ENCODE results near the gene SMOC2. TPM values are rescaled to one million over a fixed set of nuclear protein-coding genes. Genes with fewer than 3 reads are reported as not detected.

SMOC2 gene
- total RNA-seq, 8 experiments from 2014 or later, result 0.15 to 31.4 (median 0.94) TPM; not detected in 2

GRCh38 chr6:168501561-168501960 is 60.6 kb downstream of the SMOC2 start:
- in situ Hi-C loops (cut with MboI; ENCODE audit: low pct_unique_long_range_greater_than_20kb in 2 of 9, low sequenced_read_pairs in 9 of 9, unreplicated experiment in 9 of 9), result no loop called here
- Histone ChIP-seq H3K4me1 (replicated peaks in 1 of 2) (peaks cover 2 to 11% of the 10 kb centered on the region in 2 donors), H3K4me3 (no peak overlapping the region), H3K27ac (no peak overlapping the region)
- no peak for ATAC-seq (replicated peaks in 6 of 8)
- WGBS, 10 experiments, result 50 to 100% (median 68%) methylated on average over 1 to 3 of the region's 8 CpGs; no CpG with 5 or more reads in 6 of the 10 experiments

- Histone ChIP-seq H3K4me1 (replicated peaks in 1 of 2) (peaks cover 0 to 3% of the 10 kb centered on the region in 2 donors), H3K27ac (no peak overlapping the region), H3K4me3 (no peak overlapping the region)
- 33 to 100% (median 84%) methylated on average over 1 to 3 of the region's 3 CpGs; no CpG with 5 or more reads in 2 of the 10 experiments for WGBS, 10 experiments
- ATAC-seq (replicated peaks in 6 of 8), result no peak
- in situ Hi-C loops (cut with MboI; ENCODE audit: low pct_unique_long_range_greater_than_20kb in 2 of 9, low sequenced_read_pairs in 9 of 9, unreplicated experiment in 9 of 9), result no loop called here
Measured at GRCh38 chr6:168504366-168504765, 63.4 kb downstream of the SMOC2 start.

GRCh38 chr6:168506460-168506859 is 65.5 kb downstream of the SMOC2 start:
- WGBS, 10 experiments, result 9 to 88% (median 67%) methylated on average over 2 to 5 of the region's 5 CpGs
- ATAC-seq (replicated peaks in 6 of 8), result no peak
- in situ Hi-C loops (cut with MboI; ENCODE audit: low pct_unique_long_range_greater_than_20kb in 2 of 9, low sequenced_read_pairs in 9 of 9, unreplicated experiment in 9 of 9), result no loop called here

GRCh38 chr6:168507297-168507696 is 66.3 kb downstream of the SMOC2 start:
- Histone ChIP-seq H3K4me3 (no peak overlapping the region), H3K27ac (no peak overlapping the region), H3K4me1 (replicated peaks in 1 of 2) (peaks cover 0 to 3% of the 10 kb centered on the region in 2 donors)
- 20 to 88% (median 65%) methylated on average over 1 to 11 of the region's 12 CpGs; no CpG with 5 or more reads in 2 of the 10 experiments for WGBS, 10 experiments
- no peak for ATAC-seq (replicated peaks in 6 of 8)
- in situ Hi-C loops (cut with MboI; ENCODE audit: low pct_unique_long_range_greater_than_20kb in 2 of 9, low sequenced_read_pairs in 9 of 9, unreplicated experiment in 9 of 9), result no loop called here

More at GRCh38 chr6:168506460-168506859, 65.5 kb downstream of the SMOC2 start:
- no peak overlapping the region for H3K4me3 ChIP-seq
- H3K4me1 ChIP-seq (replicated peaks in 1 of 2), result peaks cover 0 to 3% of the 10 kb centered on the region in 2 donors
- no peak overlapping the region for H3K27ac ChIP-seq

- in situ Hi-C loops (cut with MboI; ENCODE audit: low pct_unique_long_range_greater_than_20kb in 2 of 9, low sequenced_read_pairs in 9 of 9, unreplicated experiment in 9 of 9), result no loop called here
- peaks cover 0 to 3% of the 10 kb centered on the region in 2 donors for H3K4me1 ChIP-seq (replicated peaks in 1 of 2)
- 38 to 100% (median 93%) methylated on average over 1 to 6 of the region's 8 CpGs; no CpG with 5 or more reads in 6 of the 10 experiments for WGBS, 10 experiments
- no peak overlapping the region for H3K27ac ChIP-seq
- ATAC-seq (replicated peaks in 6 of 8), result no peak
- no peak overlapping the region for H3K4me3 ChIP-seq
Measured at GRCh38 chr6:168507730-168508129, 66.7 kb downstream of the SMOC2 start.

GRCh38 chr6:168508903-168509302 is 67.9 kb downstream of the SMOC2 start:
- 34 to 93% (median 82%) methylated on average over 1 to 10 of the region's 12 CpGs; no CpG with 5 or more reads in 5 of the 10 experiments for WGBS, 10 experiments
- no peak for ATAC-seq (replicated peaks in 6 of 8)
- peaks cover 0 to 3% of the 10 kb centered on the region in 2 donors for H3K4me1 ChIP-seq (replicated peaks in 1 of 2)
- in situ Hi-C loops (cut with MboI; ENCODE audit: low pct_unique_long_range_greater_than_20kb in 2 of 9, low sequenced_read_pairs in 9 of 9, unreplicated experiment in 9 of 9), result no loop called here
- no peak overlapping the region for H3K4me3 ChIP-seq
- H3K27ac ChIP-seq, result no peak overlapping the region

GRCh38 chr6:168513766-168514165 is 72.8 kb downstream of the SMOC2 start:
- in situ Hi-C loops (cut with MboI; ENCODE audit: low pct_unique_long_range_greater_than_20kb in 2 of 9, low sequenced_read_pairs in 9 of 9, unreplicated experiment in 9 of 9), result no loop called here
- Histone ChIP-seq H3K27ac (no peak overlapping the region), H3K4me1 (replicated peaks in 1 of 2) (peaks cover 0 to 3% of the 10 kb centered on the region in 2 donors), H3K4me3 (no peak overlapping the region)
- 100% methylated on average over 1 to 2 of the region's 8 CpGs; no CpG with 5 or more reads in 7 of the 10 experiments for whole genome bisulfite sequencing, 10 experiments
- ATAC-seq (replicated peaks in 6 of 8), result no peak

- Histone ChIP-seq H3K4me3 (no peak overlapping the region), H3K4me1 (replicated peaks in 1 of 2) (peaks cover 0 to 3% of the 10 kb centered on the region in 2 donors), H3K27ac (no peak overlapping the region)
- peak in 3 of 8 experiments; percentile 41 to 90 (median 59) for ATAC-seq (replicated peaks in 6 of 8)
- in situ Hi-C loops (cut with MboI; ENCODE audit: low pct_unique_long_range_greater_than_20kb in 2 of 9, low sequenced_read_pairs in 9 of 9, unreplicated experiment in 9 of 9), result no loop called here
- 26 to 91% (median 45%) methylated on average over 1 to 10 of the region's 10 CpGs; no CpG with 5 or more reads in 2 of the 10 experiments for WGBS, 10 experiments
Measured at GRCh38 chr6:168514216-168514615, 73.2 kb downstream of the SMOC2 start.

- Histone ChIP-seq H3K27ac (no peak overlapping the region), H3K4me1 (replicated peaks in 1 of 2) (peaks cover 0 to 3% of the 10 kb centered on the region in 2 donors), H3K4me3 (no peak overlapping the region)
- ATAC-seq (replicated peaks in 6 of 8), result no peak
- WGBS, 10 experiments, result 67 to 80% methylated on average over 1 to 6 of the region's 16 CpGs; no CpG with 5 or more reads in 8 of the 10 experiments
- in situ Hi-C loops (cut with MboI; ENCODE audit: low pct_unique_long_range_greater_than_20kb in 2 of 9, low sequenced_read_pairs in 9 of 9, unreplicated experiment in 9 of 9), result no loop called here
Measured at GRCh38 chr6:168515376-168515775, 74.4 kb downstream of the SMOC2 start.

- peaks cover 0 to 3% of the 10 kb centered on the region in 2 donors for H3K4me1 ChIP-seq (replicated peaks in 1 of 2)
- no peak overlapping the region for H3K27ac ChIP-seq
- 54 to 89% (median 75%) methylated on average over 2 to 6 of the region's 37 CpGs; no CpG with 5 or more reads in 6 of the 10 experiments for WGBS, 10 experiments
- in situ Hi-C loops (cut with MboI; ENCODE audit: low pct_unique_long_range_greater_than_20kb in 2 of 9, low sequenced_read_pairs in 9 of 9, unreplicated experiment in 9 of 9), result no loop called here
- H3K4me3 ChIP-seq, result no peak overlapping the region
- ATAC-seq (replicated peaks in 6 of 8), result no peak
Measured at GRCh38 chr6:168516944-168517741, 76.2 kb downstream of the SMOC2 start.

- H3K27ac ChIP-seq, result no peak overlapping the region
- WGBS, 10 experiments, result 70 to 90% (median 72%) methylated on average over 2 to 20 of the region's 39 CpGs; no CpG with 5 or more reads in 7 of the 10 experiments
- no peak overlapping the region for H3K4me3 ChIP-seq
- ATAC-seq (replicated peaks in 6 of 8), result no peak
- H3K4me1 ChIP-seq (replicated peaks in 1 of 2), result peaks cover 0 to 3% of the 10 kb centered on the region in 2 donors
- in situ Hi-C loops (cut with MboI; ENCODE audit: low pct_unique_long_range_greater_than_20kb in 2 of 9, low sequenced_read_pairs in 9 of 9, unreplicated experiment in 9 of 9), result no loop called here
Measured at GRCh38 chr6:168517742-168518347, 76.9 kb downstream of the SMOC2 start.

GRCh38 chr6:168518348-168518745 is 77.4 kb downstream of the SMOC2 start:
- WGBS, 10 experiments, result 0 to 100% (median 72%) methylated on average over 1 to 2 of the region's 4 CpGs; no CpG with 5 or more reads in 2 of the 10 experiments
- H3K4me3 ChIP-seq, result no peak overlapping the region
- peaks cover 0 to 3% of the 10 kb centered on the region in 2 donors for H3K4me1 ChIP-seq (replicated peaks in 1 of 2)
- no peak for ATAC-seq (replicated peaks in 6 of 8)
- H3K27ac ChIP-seq, result no peak overlapping the region
- in situ Hi-C loops (cut with MboI; ENCODE audit: low pct_unique_long_range_greater_than_20kb in 2 of 9, low sequenced_read_pairs in 9 of 9, unreplicated experiment in 9 of 9), result no loop called here

- H3K27ac ChIP-seq, result no peak overlapping the region
- no peak overlapping the region for H3K4me3 ChIP-seq
- 72 to 97% (median 86%) methylated on average over 3 to 17 of the region's 21 CpGs; no CpG with 5 or more reads in 2 of the 10 experiments for WGBS, 10 experiments
- in situ Hi-C loops (cut with MboI; ENCODE audit: low pct_unique_long_range_greater_than_20kb in 2 of 9, low sequenced_read_pairs in 9 of 9, unreplicated experiment in 9 of 9), result no loop called here
- H3K4me1 ChIP-seq (replicated peaks in 1 of 2), result peaks cover 0 to 3% of the 10 kb centered on the region in 2 donors
- no peak for ATAC-seq (replicated peaks in 6 of 8)
Measured at GRCh38 chr6:168518867-168519266, 77.9 kb downstream of the SMOC2 start.
